Ovary (tissue), 3 donors: ENCODE data around the gene P4HA1.

Experiments used
- CTCF ChIP-seq, 3 donors: fragments of 450-650 bp in 2 of 3; fragments of 200-600 bp in 1 of 3; IDR thresholded peaks; one replicate each; pipeline versions ENCODE4 v1.5.1 to v1.8.0; 2016 to 2022; ENCODE audit warnings: antibody characterized with exemption in 3 of 3, mild to moderate bottlenecking in 1 of 3
- EP300 ChIP-seq: sonication (generic); formaldehyde crosslinking; IDR thresholded peaks from one replicate; pipeline ENCODE4 v1.6.1; 2017; ENCODE audit warnings: antibody characterized with exemption
- donor health status: DM: no; HTN: no; CAD: no.

GRCh38 chr10:73113551-73113950, 16.9 kb upstream of the P4HA1 start:
- TF ChIP-seq CTCF (IDR thresholded peaks at IDR 0.05) (no peak), EP300 (no peak)
